Measurements from ENCODE around the gene SERPINA6.

DNA sequence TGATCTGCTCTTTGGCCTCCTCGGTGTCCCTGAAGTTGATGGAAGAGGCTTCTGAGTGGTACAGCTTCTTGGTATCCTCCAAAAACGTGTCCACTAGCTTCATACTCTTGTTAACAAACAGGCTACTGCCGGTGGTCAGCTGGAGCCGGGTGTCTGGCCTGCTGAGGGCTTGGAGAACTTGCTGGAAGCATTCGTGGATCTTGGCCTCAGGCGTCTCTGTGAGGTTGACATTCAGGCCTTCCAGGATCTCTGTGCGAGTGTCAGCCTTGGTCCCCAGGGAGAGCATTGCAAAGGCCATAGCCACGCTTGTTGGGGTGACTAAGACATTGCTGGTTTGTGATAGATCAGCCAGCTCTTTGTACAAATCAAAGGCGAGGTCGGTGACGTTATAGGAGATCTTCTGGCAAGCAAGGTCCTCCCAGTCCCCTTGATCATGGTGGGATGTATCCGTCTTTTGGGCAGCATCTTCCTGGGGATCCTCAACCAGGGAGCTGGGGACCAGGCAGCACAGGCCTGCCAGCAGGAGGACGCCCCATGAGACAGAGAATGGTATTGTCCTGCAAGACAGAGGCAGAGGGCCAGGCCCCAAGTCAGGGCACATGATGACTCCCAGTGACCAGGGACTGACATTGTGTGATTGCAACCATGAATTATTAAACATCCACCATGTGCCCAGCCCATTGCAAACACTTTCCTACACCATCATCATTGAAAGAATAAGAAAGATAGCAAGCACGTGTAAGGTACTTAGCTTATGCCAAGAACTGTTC, 43.2 kb upstream of the SERPINA6 start, which contains the start of gene SERPINA2:
- TF ChIP-seq POLR2AphosphoS5 (IDR thresholded peaks at IDR 0.05; ENCODE audit: low read depth, low read length): no peak
- no peak for TF ChIP-seq POLR2A (IDR thresholded peaks at IDR 0.05; ENCODE audit: low read depth, low read length)
- no peak for TF ChIP-seq TAF1 (IDR thresholded peaks at IDR 0.05; ENCODE audit: low read depth, low read length)

All from GM12891 (cell line).